Measurements from ENCODE around the gene MYBBP1A.

Gene MYBBP1A

GRCh38 chr17:4527566-4528125 is 27.5 kb downstream of the MYBBP1A start:
- TF ChIP-seq CTCF (IDR thresholded peaks at IDR 0.05; ENCODE audit: borderline replicate concordance, insufficient read depth, low read depth, low read length): no peak
- no peak overlapping the region for H3K4me3 ChIP-seq (ENCODE audit: low read depth, low read length)

- no peak overlapping the region for H3K4me3 ChIP-seq (ENCODE audit: low read depth, low read length)
- no peak for TF ChIP-seq CTCF (IDR thresholded peaks at IDR 0.05; ENCODE audit: borderline replicate concordance, insufficient read depth, low read depth, low read length)
Observed at GRCh38 chr17:4527134-4527533, 28.1 kb downstream of the MYBBP1A start.

- H3K4me3 ChIP-seq (ENCODE audit: low read depth, low read length): no peak overlapping the region
- no peak for TF ChIP-seq CTCF (IDR thresholded peaks at IDR 0.05; ENCODE audit: borderline replicate concordance, insufficient read depth, low read depth, low read length)
Observed at GRCh38 chr17:4525691-4526397, 29.3 kb downstream of the MYBBP1A start.

- H3K4me3 ChIP-seq (ENCODE audit: low read depth, low read length): no peak overlapping the region
- no peak for TF ChIP-seq CTCF (IDR thresholded peaks at IDR 0.05; ENCODE audit: borderline replicate concordance, insufficient read depth, low read depth, low read length)
Observed at GRCh38 chr17:4523946-4524345, 31.2 kb downstream of the MYBBP1A start.

GRCh38 chr17:4522661-4523060 is 32.5 kb downstream of the MYBBP1A start:
- TF ChIP-seq CTCF (IDR thresholded peaks at IDR 0.05; ENCODE audit: borderline replicate concordance, insufficient read depth, low read depth, low read length): no peak
- H3K4me3 ChIP-seq (ENCODE audit: low read depth, low read length): no peak overlapping the region

GRCh38 chr17:4520894-4521600 is 34.1 kb downstream of the MYBBP1A start:
- no peak for TF ChIP-seq CTCF (IDR thresholded peaks at IDR 0.05; ENCODE audit: borderline replicate concordance, insufficient read depth, low read depth, low read length)
- no peak overlapping the region for H3K4me3 ChIP-seq (ENCODE audit: low read depth, low read length)

Data from GM12875 (cell line).